Measurements from ENCODE around the gene MLIP. TPM values are rescaled to one million over a fixed set of nuclear protein-coding genes. Genes with fewer than 3 reads are reported as not detected.

MLIP gene
- total RNA-seq, 1 donor from 2014 or later = 0.44 TPM

DNA sequence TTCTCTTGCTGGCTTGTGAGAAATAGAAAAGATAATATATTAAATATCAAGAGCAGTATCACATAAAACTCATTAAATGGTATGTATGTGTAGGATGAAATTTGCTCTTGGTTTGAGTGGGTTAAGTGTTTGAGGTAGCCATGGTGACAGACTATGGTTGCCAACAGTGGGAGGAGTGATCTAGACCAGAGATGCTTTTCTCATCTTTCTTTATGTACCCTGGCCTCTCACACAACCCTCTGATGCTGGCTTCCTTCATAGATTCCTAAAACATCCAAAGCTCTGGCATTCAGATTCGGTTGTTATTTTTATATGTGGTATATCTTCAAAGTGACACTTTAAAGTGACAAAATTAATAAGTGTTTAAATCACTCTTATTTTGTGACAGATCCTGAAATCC, 9.0 kb upstream of the MLIP start:
- peaks cover 8% of the 10 kb centered on the region for H3K4me1 Mint-ChIP-seq (ENCODE audit: low read depth, unreplicated experiment)
- no peak overlapping the region for H3K27ac Mint-ChIP-seq (ENCODE audit: unreplicated experiment)
- H3K4me3 Mint-ChIP-seq (ENCODE audit: unreplicated experiment) = no peak overlapping the region
- no peak for DNase-seq
- H3K36me3 Mint-ChIP-seq (ENCODE audit: unreplicated experiment) = no peaks in the 10 kb centered on the region
- peaks cover 1% of the 10 kb centered on the region for H3K27me3 Mint-ChIP-seq (ENCODE audit: unreplicated experiment)
- TF ChIP-seq, protein P1, sequence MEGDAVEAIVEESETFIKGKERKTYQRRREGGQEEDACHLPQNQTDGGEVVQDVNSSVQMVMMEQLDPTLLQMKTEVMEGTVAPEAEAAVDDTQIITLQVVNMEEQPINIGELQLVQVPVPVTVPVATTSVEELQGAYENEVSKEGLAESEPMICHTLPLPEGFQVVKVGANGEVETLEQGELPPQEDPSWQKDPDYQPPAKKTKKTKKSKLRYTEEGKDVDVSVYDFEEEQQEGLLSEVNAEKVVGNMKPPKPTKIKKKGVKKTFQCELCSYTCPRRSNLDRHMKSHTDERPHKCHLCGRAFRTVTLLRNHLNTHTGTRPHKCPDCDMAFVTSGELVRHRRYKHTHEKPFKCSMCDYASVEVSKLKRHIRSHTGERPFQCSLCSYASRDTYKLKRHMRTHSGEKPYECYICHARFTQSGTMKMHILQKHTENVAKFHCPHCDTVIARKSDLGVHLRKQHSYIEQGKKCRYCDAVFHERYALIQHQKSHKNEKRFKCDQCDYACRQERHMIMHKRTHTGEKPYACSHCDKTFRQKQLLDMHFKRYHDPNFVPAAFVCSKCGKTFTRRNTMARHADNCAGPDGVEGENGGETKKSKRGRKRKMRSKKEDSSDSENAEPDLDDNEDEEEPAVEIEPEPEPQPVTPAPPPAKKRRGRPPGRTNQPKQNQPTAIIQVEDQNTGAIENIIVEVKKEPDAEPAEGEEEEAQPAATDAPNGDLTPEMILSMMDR (IDR thresholded peaks at IDR 0.05; ENCODE audit: partially characterized antibody, unreplicated experiment) = no peak
- H3K9me3 Mint-ChIP-seq (ENCODE audit: unreplicated experiment) = peaks cover 1% of the 10 kb centered on the region

GRCh38 chr6:54103497-54103896, 7.7 kb upstream of the MLIP start:
- Mint-ChIP-seq H3K27me3 (ENCODE audit: unreplicated experiment) (peaks cover 1% of the 10 kb centered on the region), H3K4me1 (ENCODE audit: low read depth, unreplicated experiment) (peaks cover 8% of the 10 kb centered on the region), H3K27ac (ENCODE audit: unreplicated experiment) (no peak overlapping the region), H3K36me3 (ENCODE audit: unreplicated experiment) (no peaks in the 10 kb centered on the region), H3K9me3 (ENCODE audit: unreplicated experiment) (no peaks in the 10 kb centered on the region), H3K4me3 (ENCODE audit: unreplicated experiment) (no peak overlapping the region)
- TF ChIP-seq, protein P1 (IDR thresholded peaks at IDR 0.05; ENCODE audit: partially characterized antibody, unreplicated experiment) = no peak
- DNase-seq = no peak

DNA sequence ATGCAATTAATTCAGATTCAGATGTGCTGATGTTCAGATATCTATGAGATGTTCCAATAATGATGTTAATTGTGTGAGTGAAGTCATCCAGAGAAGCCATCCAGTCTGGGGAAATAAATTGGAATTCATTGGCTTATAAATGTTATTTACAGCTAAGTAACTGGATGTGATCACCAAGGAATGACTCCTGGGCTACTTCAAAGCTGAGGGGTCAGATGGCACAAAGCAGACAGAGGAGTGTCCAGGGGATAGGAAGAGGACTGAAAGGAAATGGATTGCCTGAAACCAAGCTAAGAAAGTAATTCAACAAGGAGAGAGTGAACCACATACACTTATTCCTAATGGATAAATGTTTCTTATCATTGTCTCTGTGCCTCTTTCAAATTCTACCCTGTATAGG, 4.5 kb upstream of the MLIP start:
- no peaks in the 10 kb centered on the region for H3K36me3 Mint-ChIP-seq (ENCODE audit: unreplicated experiment)
- H3K4me1 Mint-ChIP-seq (ENCODE audit: low read depth, unreplicated experiment) = peaks cover 15% of the 10 kb centered on the region
- peaks cover 1% of the 10 kb centered on the region for H3K27me3 Mint-ChIP-seq (ENCODE audit: unreplicated experiment)
- TF ChIP-seq, protein P1 (IDR thresholded peaks at IDR 0.05; ENCODE audit: partially characterized antibody, unreplicated experiment) = no peak
- H3K27ac Mint-ChIP-seq (ENCODE audit: unreplicated experiment) = no peak overlapping the region
- DNase-seq = no peak
- no peaks in the 10 kb centered on the region for H3K9me3 Mint-ChIP-seq (ENCODE audit: unreplicated experiment)
- no peak overlapping the region for H3K4me3 Mint-ChIP-seq (ENCODE audit: unreplicated experiment)

GRCh38 chr6:54107470-54108090, 3.7 kb upstream of the MLIP start:
- DNase-seq = no peak
- H3K4me1 Mint-ChIP-seq (ENCODE audit: low read depth, unreplicated experiment) = peaks cover 15% of the 10 kb centered on the region
- TF ChIP-seq, protein P1 (IDR thresholded peaks at IDR 0.05; ENCODE audit: partially characterized antibody, unreplicated experiment) = no peak
- no peaks in the 10 kb centered on the region for H3K36me3 Mint-ChIP-seq (ENCODE audit: unreplicated experiment)
- H3K27me3 Mint-ChIP-seq (ENCODE audit: unreplicated experiment) = peaks cover 1% of the 10 kb centered on the region
- no peak overlapping the region for H3K4me3 Mint-ChIP-seq (ENCODE audit: unreplicated experiment)
- H3K9me3 Mint-ChIP-seq (ENCODE audit: unreplicated experiment) = no peaks in the 10 kb centered on the region
- no peak overlapping the region for H3K27ac Mint-ChIP-seq (ENCODE audit: unreplicated experiment)

DNA sequence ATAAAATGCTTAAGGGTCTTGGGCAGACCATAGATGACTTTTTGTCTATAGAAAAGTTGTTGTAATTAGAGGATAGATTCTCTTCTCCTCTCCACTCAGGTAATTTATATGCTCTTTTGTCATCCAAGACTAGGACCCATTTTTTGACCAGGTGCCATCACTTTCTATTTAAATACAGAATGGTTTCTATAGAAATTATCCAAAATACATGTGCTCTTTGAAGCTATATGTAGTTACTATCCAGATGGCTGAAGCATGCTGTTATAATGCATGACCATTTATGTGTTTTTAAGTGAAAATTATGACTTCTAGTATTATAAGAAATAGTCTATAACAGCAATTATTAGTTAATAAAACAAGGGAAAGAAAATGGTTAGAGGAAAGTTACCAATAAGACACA, 3.0 kb upstream of the MLIP start:
- TF ChIP-seq, protein P1 (IDR thresholded peaks at IDR 0.05; ENCODE audit: partially characterized antibody, unreplicated experiment) = no peak
- H3K4me3 Mint-ChIP-seq (ENCODE audit: unreplicated experiment) = no peak overlapping the region
- H3K4me1 Mint-ChIP-seq (ENCODE audit: low read depth, unreplicated experiment) = peaks cover 11% of the 10 kb centered on the region

More for the DNA sequence above, 3.0 kb upstream of the MLIP start:
- no peak for DNase-seq
- Mint-ChIP-seq H3K27ac (ENCODE audit: unreplicated experiment) (no peak overlapping the region), H3K9me3 (ENCODE audit: unreplicated experiment) (no peaks in the 10 kb centered on the region), H3K36me3 (ENCODE audit: unreplicated experiment) (no peaks in the 10 kb centered on the region), H3K27me3 (ENCODE audit: unreplicated experiment) (peaks cover 1% of the 10 kb centered on the region)
